Femur (tissue), 1 donor: Measurements from ENCODE around the gene NLGN2.

Experiments used
- DNase-seq: peaks from one replicate; pipeline ENCODE4 v3.0.0-alpha.2; 2017

NLGN2 gene

DNA sequence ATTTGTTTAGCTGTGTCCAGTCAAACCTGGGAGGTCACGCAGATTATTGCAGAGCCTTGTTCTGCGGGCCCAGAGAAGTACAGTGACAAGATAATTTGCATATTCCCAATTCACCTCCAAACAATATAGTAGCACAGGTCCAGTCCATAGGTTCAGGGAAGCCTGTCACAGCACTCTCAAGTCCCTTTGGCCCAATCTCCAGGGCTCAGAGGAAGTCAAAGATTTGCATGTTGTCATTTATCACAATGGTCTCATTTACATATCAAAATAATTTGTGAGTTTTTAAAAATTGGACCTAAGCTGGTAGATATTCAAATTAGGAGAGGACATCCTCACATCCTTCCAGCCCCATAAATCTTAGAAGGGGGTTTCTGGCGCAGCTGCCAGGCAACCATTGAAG is 59.9 kb downstream of the NLGN2 start:
- DNase-seq: no peak

DNA sequence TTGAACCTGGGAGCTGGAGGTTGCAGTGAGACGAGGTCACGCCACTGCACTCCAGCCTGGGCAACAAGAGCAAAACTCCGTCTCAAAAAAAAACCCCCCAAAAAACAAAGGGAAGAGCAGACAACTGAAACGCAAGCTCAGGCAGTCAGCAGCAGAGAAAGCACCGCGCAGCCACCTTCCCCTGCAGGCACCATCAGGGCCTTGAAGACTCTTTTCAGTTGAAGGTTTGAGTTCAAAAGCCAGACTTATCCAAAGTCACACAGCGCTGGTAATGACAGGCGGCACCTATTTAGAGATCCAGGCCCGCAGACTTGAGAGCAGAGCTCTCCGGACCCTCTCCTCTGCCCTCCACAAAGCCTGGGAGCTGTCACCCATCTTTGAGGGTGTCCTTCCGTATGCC is 60.6 kb downstream of the NLGN2 start:
- DNase-seq: no peak

DNA sequence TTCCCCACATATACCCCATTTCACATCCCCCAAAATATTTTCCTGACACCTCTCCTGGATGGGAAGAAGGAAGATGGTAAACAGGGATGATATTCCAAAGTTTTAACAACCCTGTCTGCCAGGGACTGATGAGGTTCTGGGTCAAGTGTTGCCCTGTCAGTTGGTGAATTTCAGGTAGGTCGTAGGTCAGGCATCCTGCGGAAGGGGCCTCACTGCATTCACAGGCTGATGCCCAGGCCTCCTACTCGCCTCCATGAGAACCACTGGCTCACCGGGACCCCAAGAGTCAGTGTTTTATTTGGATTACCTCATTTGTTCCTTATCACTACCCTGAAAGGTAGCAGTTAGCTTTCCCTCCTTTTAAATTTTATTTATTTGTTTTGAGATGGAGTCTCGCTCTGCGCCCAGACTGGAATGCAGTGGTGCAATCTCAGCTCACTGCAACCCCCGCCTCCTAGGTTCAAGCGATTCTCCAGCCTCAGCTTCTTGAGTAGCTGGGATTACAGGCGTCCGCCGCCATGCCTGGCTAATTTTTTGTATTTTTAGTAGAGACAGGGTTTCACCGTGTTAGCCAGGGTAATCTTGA is 61.3 kb downstream of the NLGN2 start:
- no peak for DNase-seq
